ENCODE data around the gene VWA7.
A peak's percentile ranks its signal among the peaks of the same experiment; 100 is the strongest.
"Not testable (repeated sequence)": the region's sequence is repeated elsewhere in the genome, so short reads cannot be mapped to it uniquely, and the experiment has no call there.

The VWA7 gene

DNA sequence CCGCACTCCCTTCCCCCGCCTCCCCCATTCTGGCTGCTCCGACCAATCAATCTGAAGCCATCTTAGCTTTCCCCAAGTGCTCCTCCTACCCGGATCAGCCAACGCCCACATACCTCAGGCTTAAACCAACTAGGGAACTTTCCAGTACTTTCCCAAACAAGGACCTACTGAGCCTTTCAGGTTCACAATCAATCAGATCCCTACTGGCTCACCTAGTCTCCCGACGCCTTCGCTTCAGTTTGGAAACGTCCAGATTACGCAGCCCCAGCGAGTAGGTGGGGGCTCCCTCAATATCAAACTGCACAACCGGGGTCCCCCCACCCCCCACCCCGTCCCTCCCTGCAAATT is 37.5 kb upstream of the VWA7 start:
- no peaks in the 10 kb centered on the region for H3K27me3 Mint-ChIP-seq
- no peaks in the 10 kb centered on the region for H3K9me3 Mint-ChIP-seq
- DNase-seq (ENCODE audit: low spot score in 2 of 2): peak in 1 of 2 donors; percentile 39
- H3K4me3 Mint-ChIP-seq: peak overlapping the region; percentile 97
- peak overlapping the region; percentile 90 for H3K27ac Mint-ChIP-seq
- peaks cover 17% of the 10 kb centered on the region for H3K4me1 Mint-ChIP-seq
- H3K36me3 Mint-ChIP-seq: peaks cover 3% of the 10 kb centered on the region
- ATAC-seq (ENCODE audit: low read depth): peak; percentile 74

DNA sequence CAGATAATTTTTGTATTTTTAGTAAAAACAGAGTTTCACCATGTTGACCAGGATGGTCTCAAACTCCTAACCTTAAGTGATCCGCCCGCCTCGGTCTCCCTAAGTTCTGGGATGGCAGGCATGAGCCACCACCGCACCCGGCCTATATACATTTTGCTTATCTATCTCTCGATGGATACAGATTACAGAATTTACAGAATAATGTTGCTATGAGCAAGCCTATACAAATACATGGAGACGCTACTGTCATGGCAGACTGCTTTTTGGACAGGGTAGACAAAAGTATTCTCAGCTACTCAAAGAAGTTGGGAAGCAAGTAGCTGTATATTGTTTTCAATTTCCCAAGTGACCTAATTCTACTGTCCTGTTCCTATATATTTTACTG is 36.3 kb upstream of the VWA7 start:
- no peak for DNase-seq (ENCODE audit: low spot score in 2 of 2)
- Mint-ChIP-seq H3K9me3 (no peaks in the 10 kb centered on the region), H3K4me3 (no peak overlapping the region), H3K27ac (no peak overlapping the region), H3K36me3 (peaks cover 3% of the 10 kb centered on the region), H3K27me3 (no peaks in the 10 kb centered on the region), H3K4me1 (peaks cover 17% of the 10 kb centered on the region)
- no peak for ATAC-seq (ENCODE audit: low read depth)

DNA sequence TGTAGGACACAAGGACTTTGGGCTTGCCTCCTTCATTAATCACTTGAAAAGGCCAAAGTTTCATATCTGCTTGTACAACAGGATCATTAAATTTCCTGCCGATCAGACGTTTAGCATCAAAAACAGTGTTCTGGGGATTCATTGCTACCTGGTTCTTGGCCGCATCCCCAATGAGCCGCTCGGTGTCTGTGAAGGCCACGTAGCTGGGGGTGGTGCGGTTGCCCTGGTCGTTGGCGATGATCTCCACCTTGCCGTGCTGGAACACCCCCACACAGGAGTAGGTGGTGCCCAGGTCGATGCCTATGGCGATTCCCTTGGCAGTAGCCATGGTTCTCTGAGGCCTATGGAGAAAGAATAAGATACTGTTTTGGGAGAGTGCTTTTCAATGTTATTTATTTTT is 34.5 kb upstream of the VWA7 start:
- DNase-seq (ENCODE audit: low spot score in 2 of 2) (no peak), ATAC-seq (ENCODE audit: low read depth) (no peak)
- peaks cover 3% of the 10 kb centered on the region for H3K36me3 Mint-ChIP-seq
- peaks cover 13% of the 10 kb centered on the region for H3K4me1 Mint-ChIP-seq
- H3K27me3 Mint-ChIP-seq: no peaks in the 10 kb centered on the region
- no peak overlapping the region for H3K27ac Mint-ChIP-seq
- no peak overlapping the region for H3K4me3 Mint-ChIP-seq
- no peaks in the 10 kb centered on the region for H3K9me3 Mint-ChIP-seq

DNA sequence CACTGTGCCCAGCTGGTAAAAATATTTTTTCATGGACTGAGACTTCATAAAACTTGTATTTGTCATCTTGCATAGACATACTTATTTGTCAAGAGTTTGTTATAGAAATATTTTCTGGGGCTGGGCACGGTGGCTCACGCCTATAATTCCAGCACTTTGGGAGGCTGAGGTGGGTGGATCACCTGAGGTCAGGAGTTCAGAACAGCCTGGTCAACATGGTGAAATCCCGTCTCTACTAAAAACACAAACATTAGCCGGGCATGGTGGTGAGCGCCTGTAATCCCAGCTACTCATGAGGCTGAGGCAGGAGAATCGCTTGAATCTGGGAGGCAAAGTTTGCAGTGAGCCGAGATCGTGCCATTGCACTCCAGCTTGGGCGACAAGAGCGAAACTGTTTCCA is 31.5 kb upstream of the VWA7 start:
- peaks cover 16% of the 10 kb centered on the region for H3K4me1 Mint-ChIP-seq
- H3K4me3 Mint-ChIP-seq; H3K27ac Mint-ChIP-seq; H3K9me3 Mint-ChIP-seq; H3K36me3 Mint-ChIP-seq; H3K27me3 Mint-ChIP-seq; DNase-seq (ENCODE audit: low spot score in 2 of 2); ATAC-seq (ENCODE audit: low read depth): not testable (repeated sequence)

DNA sequence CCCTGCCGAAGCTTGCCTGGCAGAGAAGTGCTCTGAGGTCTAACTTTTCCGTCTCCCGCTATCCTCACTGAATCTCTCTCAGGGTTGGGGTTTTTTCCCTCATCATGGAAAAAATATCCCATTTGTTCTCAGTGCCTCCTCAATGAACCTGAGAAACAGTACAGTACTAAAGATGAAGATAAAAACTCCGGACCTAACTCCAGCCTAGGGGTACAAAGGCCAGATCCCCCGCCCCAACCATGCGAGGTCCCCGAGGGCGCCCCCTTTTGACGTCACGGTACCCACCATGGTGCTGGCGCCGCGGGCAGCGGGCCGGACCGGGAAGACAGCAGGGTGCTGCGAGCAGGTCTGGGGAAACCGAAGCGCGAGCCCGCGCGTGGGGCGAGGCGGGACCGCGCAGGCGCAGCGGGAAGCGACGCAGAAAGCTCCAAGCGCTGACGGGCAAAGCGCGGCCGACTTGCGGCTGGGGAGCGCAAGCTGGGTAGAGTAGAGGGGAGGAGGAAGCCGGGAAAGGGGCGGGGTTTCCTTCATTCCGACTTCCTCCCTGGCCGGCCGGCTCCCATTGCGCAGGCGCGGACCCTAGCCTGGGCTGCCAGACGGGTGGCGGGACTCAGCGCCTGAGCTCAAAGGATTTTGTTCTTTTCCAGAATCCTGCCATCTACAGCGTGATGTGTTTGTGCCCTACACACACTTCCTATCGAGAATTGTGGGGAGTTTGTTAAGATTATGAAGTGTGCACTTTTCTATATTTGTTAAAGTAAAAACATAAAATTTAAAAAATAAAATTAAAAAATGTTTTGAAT is 29.5 kb upstream of the VWA7 start, which contains the start of gene LSM2:
TSS of gene LSM2 (minus strand) at position 497 of the 803 bp plus-strand sequence. CDS start at position 288, 209 bp downstream.
- Mint-ChIP-seq H3K4me1 (peaks cover 13% of the 10 kb centered on the region), H3K36me3 (peaks cover 10% of the 10 kb centered on the region), H3K27ac (peak within 1 kb of the TSS; percentile 93), H3K9me3 (no peaks in the 10 kb centered on the region), H3K4me3 (peak within 1 kb of the TSS; percentile 88), H3K27me3 (no peaks in the 10 kb centered on the region)
- peak; percentile 92 to 95 for DNase-seq (ENCODE audit: low spot score in 2 of 2)
- peak; percentile 97 for ATAC-seq (ENCODE audit: low read depth)

DNA sequence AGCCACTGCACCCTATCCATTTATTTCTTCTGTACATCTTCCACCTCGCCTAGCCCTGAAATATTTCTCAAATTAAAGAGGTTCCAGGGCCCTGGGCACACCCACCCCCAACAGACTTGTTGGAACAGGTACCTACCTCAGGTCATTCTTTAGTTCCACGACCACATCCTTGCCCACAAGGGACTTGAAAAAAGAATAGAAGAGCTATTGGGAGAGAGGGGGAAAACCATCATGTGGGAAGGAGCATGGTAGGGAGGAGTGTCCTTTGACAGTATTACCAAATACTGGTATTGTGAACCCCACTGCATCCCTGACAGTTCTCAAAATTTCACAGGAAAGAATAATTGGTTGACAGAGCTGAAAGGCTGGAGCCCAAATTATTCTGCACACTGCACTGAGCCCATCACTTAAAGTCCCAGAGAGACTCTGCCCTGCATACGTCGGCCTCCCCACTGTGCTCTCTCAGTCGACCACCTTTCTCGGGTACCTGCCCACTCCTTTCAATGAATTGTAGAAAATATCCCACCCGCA is 28.9 kb upstream of the VWA7 start:
- ATAC-seq (ENCODE audit: low read depth): peak; percentile 8
- no peaks in the 10 kb centered on the region for H3K27me3 Mint-ChIP-seq
- peaks cover 13% of the 10 kb centered on the region for H3K4me1 Mint-ChIP-seq
- peaks cover 10% of the 10 kb centered on the region for H3K36me3 Mint-ChIP-seq
- peak overlapping the region; percentile 93 for H3K27ac Mint-ChIP-seq
- DNase-seq (ENCODE audit: low spot score in 2 of 2): no peak
- H3K4me3 Mint-ChIP-seq: peak overlapping the region; percentile 88
- H3K9me3 Mint-ChIP-seq: no peaks in the 10 kb centered on the region

DNA sequence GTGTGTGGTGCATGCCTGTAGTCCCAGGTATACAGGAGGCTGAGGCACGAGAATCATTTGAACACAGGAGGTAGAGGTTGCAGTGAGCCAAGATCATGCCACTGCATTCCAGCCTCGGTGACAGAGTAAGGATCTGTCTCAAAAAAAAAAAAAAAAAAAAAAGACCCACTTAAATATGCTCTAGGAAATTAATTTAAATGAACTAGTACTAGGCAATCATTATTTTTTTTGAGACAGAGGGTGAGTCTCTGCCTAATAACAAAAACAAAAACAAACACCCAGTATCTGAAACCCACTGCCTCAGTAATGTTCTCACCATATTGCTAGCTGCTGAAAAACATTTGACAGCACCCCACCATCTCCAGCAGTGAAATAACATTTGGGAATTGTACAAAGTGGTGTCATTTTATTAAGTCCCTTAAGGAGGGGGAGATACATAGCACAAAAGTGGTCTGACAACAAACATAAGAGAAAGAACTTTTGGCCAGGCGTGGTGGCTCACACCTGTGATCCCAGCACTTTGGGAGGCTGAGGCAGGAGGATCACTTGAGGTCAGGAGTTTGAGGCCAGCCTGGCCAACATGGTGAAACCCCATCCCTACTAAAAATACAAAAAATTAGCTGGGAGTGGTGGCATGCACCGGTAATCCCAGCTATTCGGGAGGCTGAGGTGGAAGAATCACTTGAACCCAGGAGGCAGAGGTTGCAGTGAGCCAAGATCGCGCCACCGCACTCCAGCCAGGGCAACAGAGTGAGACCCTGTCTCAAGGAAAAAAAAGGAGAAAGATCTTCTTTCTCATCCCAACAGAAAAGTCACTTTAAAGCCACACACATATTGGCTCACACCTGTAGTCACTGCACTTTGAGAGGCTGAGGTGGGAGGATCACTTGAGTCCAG is 24.2 kb upstream of the VWA7 start:
- H3K27ac Mint-ChIP-seq; H3K27me3 Mint-ChIP-seq; H3K36me3 Mint-ChIP-seq; DNase-seq (ENCODE audit: low spot score in 2 of 2); ATAC-seq (ENCODE audit: low read depth); H3K9me3 Mint-ChIP-seq; H3K4me3 Mint-ChIP-seq: not testable (repeated sequence)
- peaks cover 13% of the 10 kb centered on the region for H3K4me1 Mint-ChIP-seq

DNA sequence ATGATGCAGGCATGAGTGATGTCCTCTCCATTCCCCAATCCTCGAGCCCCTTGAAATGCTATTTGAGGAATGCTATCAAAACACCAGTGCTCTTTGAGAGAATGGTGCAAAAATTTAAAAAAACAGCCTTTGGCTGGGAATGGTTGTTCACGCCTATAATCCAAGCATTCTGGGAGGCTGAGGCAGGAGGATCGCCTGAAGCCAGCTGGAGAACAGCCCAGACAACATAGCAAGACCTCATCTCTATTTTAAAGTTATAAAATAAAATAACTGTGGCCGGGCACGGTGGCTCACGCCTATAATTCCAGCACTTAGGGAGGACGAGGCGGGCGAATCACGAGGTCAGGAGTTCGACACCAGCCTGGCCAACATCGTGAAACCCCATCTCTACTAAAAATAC is 22.7 kb upstream of the VWA7 start:
- no peak overlapping the region for H3K4me3 Mint-ChIP-seq
- ATAC-seq (ENCODE audit: low read depth) (no peak), DNase-seq (ENCODE audit: low spot score in 2 of 2) (no peak)
- no peak overlapping the region for H3K27ac Mint-ChIP-seq
- H3K9me3 Mint-ChIP-seq: no peaks in the 10 kb centered on the region
- peaks cover 10% of the 10 kb centered on the region for H3K36me3 Mint-ChIP-seq
- H3K4me1 Mint-ChIP-seq: peaks cover 8% of the 10 kb centered on the region
- H3K27me3 Mint-ChIP-seq: no peaks in the 10 kb centered on the region

DNA sequence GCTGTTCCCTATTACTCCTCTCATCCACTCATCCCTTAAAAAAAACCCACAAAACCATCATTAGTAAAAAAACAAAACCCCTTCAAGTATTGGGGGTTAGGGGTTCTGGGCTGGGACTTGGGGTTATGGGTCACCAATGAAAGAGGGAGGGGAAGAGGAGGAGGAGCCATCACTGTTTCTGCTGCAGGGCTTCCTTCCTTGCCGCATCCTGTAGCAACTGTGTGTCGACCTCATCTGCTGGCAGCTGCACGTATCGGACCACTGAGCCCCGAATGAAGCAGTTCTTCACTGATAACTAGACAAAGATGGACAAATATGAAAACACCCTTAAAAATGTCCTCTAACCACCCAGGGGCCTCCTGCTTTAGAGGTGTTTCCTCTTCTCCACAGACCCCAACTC is 20.5 kb upstream of the VWA7 start:
- DNase-seq (ENCODE audit: low spot score in 2 of 2) (peak in 1 of 2 donors; percentile 29), ATAC-seq (ENCODE audit: low read depth) (peak; percentile 41)
- H3K27ac Mint-ChIP-seq: peak overlapping the region; percentile 40
- H3K36me3 Mint-ChIP-seq: peaks cover 5% of the 10 kb centered on the region
- H3K4me1 Mint-ChIP-seq: peaks cover 16% of the 10 kb centered on the region
- H3K27me3 Mint-ChIP-seq: no peaks in the 10 kb centered on the region
- peak overlapping the region; percentile 60 for H3K4me3 Mint-ChIP-seq
- no peaks in the 10 kb centered on the region for H3K9me3 Mint-ChIP-seq

DNA sequence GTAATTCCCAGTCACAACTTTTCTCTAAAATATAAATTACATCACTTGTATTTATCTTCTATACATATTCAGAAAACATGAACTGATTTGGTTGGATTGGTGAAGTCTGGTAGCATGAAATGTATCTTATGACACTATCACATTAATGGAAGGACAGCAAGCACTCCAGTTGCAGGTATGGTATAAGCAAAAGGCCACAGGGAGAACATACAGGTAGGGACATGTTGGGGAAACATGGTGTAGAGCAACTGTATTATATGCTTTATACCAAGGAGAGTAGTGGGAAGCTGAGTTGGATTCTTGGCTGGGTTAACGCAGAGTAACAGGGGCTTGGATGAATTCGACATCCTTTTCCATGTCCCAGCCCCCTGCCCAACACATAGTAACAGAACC is 19.9 kb upstream of the VWA7 start:
- H3K9me3 Mint-ChIP-seq: no peaks in the 10 kb centered on the region
- H3K4me1 Mint-ChIP-seq: peaks cover 16% of the 10 kb centered on the region
- no peak for ATAC-seq (ENCODE audit: low read depth)
- no peak overlapping the region for H3K27ac Mint-ChIP-seq
- H3K4me3 Mint-ChIP-seq: no peak overlapping the region
- no peaks in the 10 kb centered on the region for H3K27me3 Mint-ChIP-seq
- peaks cover 5% of the 10 kb centered on the region for H3K36me3 Mint-ChIP-seq
- no peak for DNase-seq (ENCODE audit: low spot score in 2 of 2)

DNA sequence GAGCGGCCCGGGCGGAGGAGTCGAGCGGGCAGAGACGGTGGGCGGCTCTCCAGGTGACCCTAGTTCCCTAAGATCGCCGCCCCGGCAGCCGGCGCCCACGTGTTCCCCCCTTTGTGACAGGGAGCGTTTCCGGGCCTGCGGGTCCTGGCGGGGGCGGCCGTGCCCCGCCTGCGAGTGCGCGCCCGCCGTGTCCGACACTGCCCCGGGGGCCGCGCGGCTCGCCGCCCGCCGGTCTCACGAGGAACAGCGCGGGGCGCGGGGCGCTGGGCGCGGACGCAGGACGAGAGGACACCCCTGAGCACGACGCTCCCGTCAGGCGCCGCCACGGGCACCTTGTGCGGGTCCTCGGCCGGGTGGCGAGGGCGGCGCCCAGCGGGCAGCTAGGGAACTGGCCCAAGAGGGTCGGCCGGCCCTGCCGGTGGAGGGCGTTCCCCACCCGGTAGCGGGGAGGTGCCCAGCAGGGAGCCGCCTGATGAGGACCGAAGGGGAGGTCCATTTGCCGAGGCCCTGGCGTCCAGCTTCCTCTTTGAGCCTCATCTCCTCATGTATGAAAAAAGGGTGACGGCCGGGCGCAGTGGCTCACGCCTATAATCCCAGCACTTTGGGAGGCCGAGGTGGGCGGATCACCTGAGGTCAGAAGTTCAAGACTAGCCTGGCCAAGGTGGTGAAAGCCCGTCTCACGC is 18.6 kb upstream of the VWA7 start, which contains the start of gene VARS1:
TSS of gene VARS1 (minus strand) at position 137 of the 683 bp plus-strand sequence. CDS start 535 bp downstream, outside the sequence.
- Mint-ChIP-seq H3K9me3 (no peaks in the 10 kb centered on the region), H3K27me3 (no peaks in the 10 kb centered on the region), H3K4me3 (peak within 1 kb of the TSS; percentile 87), H3K36me3 (peaks cover 9% of the 10 kb centered on the region), H3K4me1 (peaks cover 23% of the 10 kb centered on the region), H3K27ac (peak within 1 kb of the TSS; percentile 96)
- ATAC-seq (ENCODE audit: low read depth) (peak; percentile 82), DNase-seq (ENCODE audit: low spot score in 2 of 2) (peak; percentile 87 to 97)

DNA sequence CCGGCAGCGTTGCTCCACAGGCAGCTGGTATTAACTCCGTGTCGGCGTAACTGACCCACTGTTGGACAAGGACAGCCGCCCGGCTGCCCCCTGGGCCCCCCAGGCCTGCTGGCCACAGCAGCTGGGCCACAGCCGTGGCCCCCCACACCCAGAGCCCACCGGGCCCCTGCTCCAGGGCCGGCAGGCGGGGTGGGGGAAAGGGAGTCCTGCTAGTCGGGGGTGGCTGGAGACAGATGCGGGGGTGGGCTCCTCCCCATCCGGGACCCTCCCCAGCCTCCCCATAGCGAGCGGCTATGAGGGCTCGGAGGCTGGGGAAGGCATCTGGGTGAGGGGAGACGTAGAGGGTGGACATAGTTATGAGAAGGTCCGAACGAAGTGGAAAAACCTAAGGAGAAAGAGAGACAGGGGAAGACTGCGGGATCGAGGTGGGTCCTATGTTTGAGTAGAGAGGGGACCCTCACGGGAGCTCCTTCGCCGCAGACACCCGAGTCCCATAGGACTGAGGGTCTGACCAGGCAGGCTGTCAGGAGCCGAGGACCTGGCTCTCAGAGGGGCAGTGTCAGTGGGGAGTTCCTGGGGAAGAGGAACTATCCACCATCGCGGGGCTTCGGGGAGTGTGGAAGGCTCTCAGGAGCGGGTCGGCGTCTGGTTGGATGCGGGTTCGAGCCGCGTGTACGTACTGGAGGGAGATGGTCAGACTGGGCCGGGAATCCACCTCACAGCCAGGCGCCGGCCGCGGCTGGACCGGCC is 17.9 kb upstream of the VWA7 start:
- DNase-seq (ENCODE audit: low spot score in 2 of 2) (no peak), ATAC-seq (ENCODE audit: low read depth) (peak; percentile 17)
- peaks cover 26% of the 10 kb centered on the region for H3K4me1 Mint-ChIP-seq
- peak overlapping the region; percentile 87 for H3K4me3 Mint-ChIP-seq
- H3K27ac Mint-ChIP-seq: peak overlapping the region; percentile 96
- no peaks in the 10 kb centered on the region for H3K27me3 Mint-ChIP-seq
- no peaks in the 10 kb centered on the region for H3K9me3 Mint-ChIP-seq
- H3K36me3 Mint-ChIP-seq: peaks cover 12% of the 10 kb centered on the region

DNA sequence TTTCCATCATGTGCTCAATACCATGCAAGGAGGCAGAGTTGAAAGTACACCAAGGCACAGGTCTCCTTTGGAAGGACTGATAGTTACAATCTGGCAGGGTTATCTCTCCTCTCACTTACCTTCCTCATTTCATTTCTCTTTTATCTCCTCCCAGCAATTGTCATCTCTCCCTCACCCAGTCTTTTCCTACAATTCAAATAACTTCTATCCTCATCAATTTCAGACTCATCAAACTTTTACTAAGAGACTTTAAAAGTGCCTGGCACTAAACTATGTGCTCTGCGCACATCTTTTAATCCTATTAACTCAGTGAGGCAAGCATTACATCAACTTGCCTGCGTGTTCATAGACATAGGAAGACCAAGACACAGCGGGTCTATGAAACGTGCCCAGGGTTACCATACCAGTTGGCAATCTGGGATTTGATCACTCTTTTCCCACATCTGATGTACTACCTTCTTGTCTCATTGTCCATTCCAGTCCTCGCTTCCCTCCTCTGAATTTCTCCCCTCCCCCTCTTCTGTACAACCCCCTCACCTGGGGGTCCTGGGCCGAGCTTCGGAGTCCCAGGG is 17.3 kb upstream of the VWA7 start:
- H3K36me3 Mint-ChIP-seq: peaks cover 12% of the 10 kb centered on the region
- peak overlapping the region; percentile 87 for H3K4me3 Mint-ChIP-seq
- H3K9me3 Mint-ChIP-seq: no peaks in the 10 kb centered on the region
- DNase-seq (ENCODE audit: low spot score in 2 of 2) (no peak), ATAC-seq (ENCODE audit: low read depth) (no peak)
- H3K4me1 Mint-ChIP-seq: peaks cover 29% of the 10 kb centered on the region
- H3K27me3 Mint-ChIP-seq: no peaks in the 10 kb centered on the region
- H3K27ac Mint-ChIP-seq: peak overlapping the region; percentile 61
